CD14-positive monocyte (primary cell): Measurements from ENCODE around the gene CCDC33. TPM values are rescaled to one million over a fixed set of nuclear protein-coding genes. Genes with fewer than 3 reads are reported as not detected.

Experiments
- DNase-seq, 3 donors: peaks; one replicate each; pipeline ENCODE4 v3.0.0-alpha.2; 2011 to 2022
- H2AFZ ChIP-seq: 2 replicates; pipeline ENCODE4 v1.6.0; 2012; ENCODE audit warnings: mild to moderate bottlenecking, low read depth, low read length, inconsistent platforms; ENCODE audit not compliant: insufficient read depth, poor library complexity, severe bottlenecking
- H3K27ac ChIP-seq, 2 donors: 1 replicate in 1 of 2; 2 replicates in 1 of 2; pipeline ENCODE4 v1.5.1; 2012 to 2013; ENCODE audit warnings: low read length in 2 of 2, control low read depth in 1 of 2, inconsistent platforms in 1 of 2, low read depth in 1 of 2, mild to moderate bottlenecking in 1 of 2
- H3K27me3 ChIP-seq, 2 donors: one replicate each; pipeline versions ENCODE4 v1.6.0 to v1.6.1; 2011 to 2013; ENCODE audit warnings: low read length in 2 of 2; ENCODE audit not compliant: control insufficient read depth in 2 of 2, insufficient read depth in 2 of 2
- H3K36me3 ChIP-seq, 2 donors: replicated peaks in 1 of 2; 1 replicate in 1 of 2; 2 replicates in 1 of 2; pipeline versions ENCODE4 v1.5.1 to v1.6.1; 2012 to 2013; ENCODE audit warnings: low read length in 2 of 2, control low read depth in 1 of 2, inconsistent platforms in 1 of 2, mild to moderate bottlenecking in 1 of 2; ENCODE audit not compliant: insufficient read depth in 2 of 2, control insufficient read depth in 1 of 2
- H3K4me1 ChIP-seq, 2 donors: 1 replicate in 1 of 2; 2 replicates in 1 of 2; pipeline versions ENCODE4 v1.5.1 to v1.6.1; 2012 to 2013; ENCODE audit warnings: low read length in 2 of 2, control low read depth in 1 of 2, inconsistent platforms in 1 of 2, mild to moderate bottlenecking in 1 of 2, moderate library complexity in 1 of 2; ENCODE audit not compliant: insufficient read depth in 2 of 2, control insufficient read depth in 1 of 2
- H3K4me2 ChIP-seq: replicated peaks from 2 replicates; pipeline ENCODE3; 2012; ENCODE audit warnings: low read length, moderate library complexity, mild to moderate bottlenecking; ENCODE audit not compliant: poor library complexity, severe bottlenecking; ENCODE audit errors: extremely low read depth
- H3K4me3 ChIP-seq, 3 experiments: fragments of 200-600 bp in 1 of 3; sonication (generic) in 1 of 3; replicated peaks in 1 of 3; 1 replicate in 2 of 3; 2 replicates in 1 of 3; pipeline ENCODE4 v1.5.1; 2011 to 2013; ENCODE audit warnings: low read length in 3 of 3, mild to moderate bottlenecking in 3 of 3, control low read depth in 2 of 3, low read depth in 2 of 3, inconsistent platforms in 1 of 3, moderate library complexity in 1 of 3
- H3K79me2 ChIP-seq: 2 replicates; pipeline ENCODE4 v1.6.0; 2012; ENCODE audit warnings: mild to moderate bottlenecking, control low read depth, inconsistent platforms, low read length, moderate library complexity; ENCODE audit not compliant: insufficient read depth
- H3K9ac ChIP-seq: 2 replicates; pipeline ENCODE4 v1.6.0; 2017; ENCODE audit warnings: low read length, mild to moderate bottlenecking; ENCODE audit not compliant: insufficient read depth, poor library complexity, severe bottlenecking
- H3K9me3 ChIP-seq, 2 donors: replicated peaks in 1 of 2; 1 replicate in 1 of 2; 2 replicates in 1 of 2; pipeline versions ENCODE4 v1.5.1 to v1.6.1; 2012 to 2013; ENCODE audit warnings: low read length in 2 of 2, control low read depth in 1 of 2; ENCODE audit not compliant: control insufficient read depth in 1 of 2, insufficient read depth in 1 of 2
- H4K20me1 ChIP-seq: 2 replicates; pipeline ENCODE4 v1.6.0; 2012; ENCODE audit warnings: mild to moderate bottlenecking, low read length, control low read depth, moderate library complexity; ENCODE audit not compliant: insufficient read depth
- H3K27ac Mint-ChIP-seq, 7 donors: one replicate each; pipeline ENCODE4 v1.8.0; 2020; ENCODE audit warnings: mild to moderate bottlenecking in 7 of 7, mixed read lengths in 7 of 7, moderate library complexity in 6 of 7, inconsistent platforms in 2 of 7
- H3K27me3 Mint-ChIP-seq, 3 donors: one replicate each; pipeline ENCODE4 v1.8.0; 2021 to 2022; ENCODE audit warnings: low read depth in 3 of 3, mild to moderate bottlenecking in 3 of 3, mixed read lengths in 3 of 3, moderate library complexity in 3 of 3, inconsistent platforms in 1 of 3
- H3K36me3 Mint-ChIP-seq, 2 donors: one replicate each; pipeline ENCODE4 v1.8.0; 2020; ENCODE audit warnings: mixed read lengths in 2 of 2, inconsistent platforms in 1 of 2, mild to moderate bottlenecking in 1 of 2
- H3K4me1 Mint-ChIP-seq: one replicate; pipeline ENCODE4 v1.8.0; 2020; ENCODE audit warnings: mild to moderate bottlenecking, mixed read lengths
- H3K4me3 Mint-ChIP-seq, 2 donors: one replicate each; pipeline ENCODE4 v1.8.0; 2020; ENCODE audit warnings: mild to moderate bottlenecking in 2 of 2, mixed read lengths in 2 of 2, moderate library complexity in 1 of 2
- H3K9me3 Mint-ChIP-seq, 7 donors: one replicate each; pipeline ENCODE4 v1.8.0; 2020 to 2022; ENCODE audit warnings: mixed read lengths in 7 of 7, mild to moderate bottlenecking in 6 of 7, moderate library complexity in 6 of 7, inconsistent platforms in 2 of 7
- CTCF ChIP-seq: fragments of 200-600 bp; IDR thresholded peaks from one replicate; pipeline ENCODE4 v1.8.0; 2022; ENCODE audit warnings: antibody characterized with exemption, mild to moderate bottlenecking
- WGBS: methylation state at CpG from one replicate; pipeline ENCODE4 v1.1.5; 2013; ENCODE audit warnings: missing lambda C conversion rate; ENCODE audit not compliant: insufficient coverage; 5-methylcytosine and 5-hydroxymethylcytosine counted together
- intact Hi-C, 2 donors: fragments of 100-400 bp; cut with micrococcal nuclease; formaldehyde crosslinking; loops; one replicate each; pipeline versions ENCODE4 v1.15.0 to v1.15.1; 2023
- polyA plus RNA-seq, 3 donors: library from polyadenylated mRNA; depleted of rRNA in 1 of 3; unstranded in 2 of 3; stranded (reverse) in 1 of 3; fragments of 300-500 nt in 2 of 3; fragments of >200 nt in 1 of 3; fragmentation: Illumina TruSeq in 2 of 3; gene quantifications; 1 replicate in 2 of 3; 2 replicates in 1 of 3; pipeline ENCODE4 v1.2.3, GENCODE V29; 2012 to 2021

Gene CCDC33
- polyA plus RNA-seq, 3 donors: not detected

DNA sequence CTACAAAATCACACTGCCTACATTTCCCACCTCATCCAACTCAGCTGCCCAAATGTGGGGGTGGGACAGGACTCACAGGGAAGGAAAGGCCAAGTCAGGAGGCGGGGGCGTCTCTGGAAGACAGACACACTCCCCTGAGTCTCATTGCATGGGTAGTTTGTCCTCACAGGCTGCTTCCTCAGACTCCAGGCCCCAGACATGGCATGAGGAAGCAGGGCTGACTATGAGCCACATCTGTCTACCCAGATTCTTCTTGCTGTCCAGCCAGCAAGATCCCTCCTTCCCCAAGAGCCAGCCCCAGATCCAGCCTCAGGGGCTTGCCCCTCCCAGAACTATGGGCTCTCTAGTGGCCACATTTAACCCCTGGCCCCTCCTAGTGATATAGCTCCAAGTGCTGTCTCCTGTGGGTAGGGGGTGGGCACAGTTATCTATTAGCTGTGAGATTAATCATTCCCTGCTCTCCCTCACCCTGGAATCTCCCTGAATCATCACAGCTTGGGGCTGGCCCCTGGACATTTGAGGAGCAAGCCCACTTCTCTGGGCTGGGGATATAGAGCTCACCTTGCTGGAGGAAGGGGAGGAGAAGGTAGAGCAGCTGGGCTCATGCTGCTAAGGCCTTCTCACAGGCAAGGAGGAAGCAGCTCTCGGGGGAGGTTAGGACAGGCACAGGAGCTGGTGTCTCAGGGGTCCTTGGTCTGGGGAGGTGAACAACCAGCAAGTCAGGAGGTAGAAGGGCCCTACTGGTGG, 2.1 kb upstream of the CCDC33 start:
- Histone ChIP-seq H3K79me2 (no peaks in the 10 kb centered on the region), H2AFZ (no peak overlapping the region), H3K27me3 (no peaks in the 10 kb centered on the region), H3K36me3 (no peaks in the 10 kb centered on the region), H4K20me1 (no peaks in the 10 kb centered on the region), H3K9ac (no peak overlapping the region), H3K4me3 (no peak overlapping the region), H3K4me2 (no peak overlapping the region), H3K9me3 (no peaks in the 10 kb centered on the region), H3K4me1 (no peaks in the 10 kb centered on the region), H3K27ac (no peak overlapping the region)
- intact Hi-C loops: no loop called here
- no peak overlapping the region for H3K27ac Mint-ChIP-seq
- H3K4me3 Mint-ChIP-seq: no peak overlapping the region
- H3K36me3 Mint-ChIP-seq: no peaks in the 10 kb centered on the region
- H3K9me3 Mint-ChIP-seq: peaks cover 0 to 2% (median 0%) of the 10 kb centered on the region in 7 donors
- peaks cover 5 to 7% (median 5%) of the 10 kb centered on the region in 3 donors for H3K27me3 Mint-ChIP-seq
- DNase-seq: no peak
- H3K4me1 Mint-ChIP-seq: no peaks in the 10 kb centered on the region
- 96% methylated on average over 3 of the region's 3 CpGs for WGBS
- TF ChIP-seq CTCF: no peak

DNA sequence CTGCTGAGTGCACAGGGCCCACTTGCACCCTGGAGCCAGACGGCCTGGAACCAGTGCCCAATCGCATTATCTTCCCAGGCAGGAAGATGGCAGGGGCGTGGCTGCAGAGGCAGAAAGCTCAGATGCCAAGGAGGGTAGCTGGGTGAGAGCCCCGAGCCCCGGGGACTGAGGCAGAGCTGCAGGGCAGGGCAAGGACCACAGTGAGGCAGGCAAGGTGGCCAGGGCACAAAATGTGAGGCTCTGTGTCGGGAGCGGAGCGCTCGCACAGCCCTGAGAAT, 1.6 kb upstream of the CCDC33 start:
- Histone ChIP-seq H3K4me2 (no peak overlapping the region), H3K9me3 (no peaks in the 10 kb centered on the region), H3K9ac (no peak overlapping the region), H3K79me2 (no peaks in the 10 kb centered on the region), H3K4me3 (no peak overlapping the region), H3K27me3 (no peaks in the 10 kb centered on the region), H2AFZ (no peak overlapping the region), H3K27ac (no peak overlapping the region), H3K4me1 (no peaks in the 10 kb centered on the region), H4K20me1 (no peaks in the 10 kb centered on the region), H3K36me3 (no peaks in the 10 kb centered on the region)
- no peaks in the 10 kb centered on the region for H3K36me3 Mint-ChIP-seq
- peaks cover 0 to 2% (median 0%) of the 10 kb centered on the region in 7 donors for H3K9me3 Mint-ChIP-seq
- 95% methylated on average over 9 of the region's 9 CpGs for WGBS
- no peak for DNase-seq
- H3K27ac Mint-ChIP-seq: no peak overlapping the region
- peaks cover 5 to 7% (median 6%) of the 10 kb centered on the region in 3 donors for H3K27me3 Mint-ChIP-seq
- H3K4me3 Mint-ChIP-seq: no peak overlapping the region
- TF ChIP-seq CTCF: no peak
- H3K4me1 Mint-ChIP-seq: no peaks in the 10 kb centered on the region
- intact Hi-C loops: no loop called here
